PC-3 (cell line): ENCODE data around the gene ADAT1.

Experiments used
- EZH2 ChIP-seq: fragments of 300-600 bp; sonication (generic); IDR thresholded peaks from one replicate; pipeline ENCODE4 v1.6.1; 2017; ENCODE audit warnings: antibody characterized with exemption, mild to moderate bottlenecking, low read length; ENCODE audit not compliant: unreplicated experiment
- TF ChIP-seq, protein P1 (sequence below): fragments of 300-600 bp; sonication (generic); conservative IDR thresholded peaks from 2 replicates; pipeline ENCODE4 v1.5.1; 2017; ENCODE audit warnings: antibody characterized with exemption, low read depth, mild to moderate bottlenecking, low read length

DNA sequence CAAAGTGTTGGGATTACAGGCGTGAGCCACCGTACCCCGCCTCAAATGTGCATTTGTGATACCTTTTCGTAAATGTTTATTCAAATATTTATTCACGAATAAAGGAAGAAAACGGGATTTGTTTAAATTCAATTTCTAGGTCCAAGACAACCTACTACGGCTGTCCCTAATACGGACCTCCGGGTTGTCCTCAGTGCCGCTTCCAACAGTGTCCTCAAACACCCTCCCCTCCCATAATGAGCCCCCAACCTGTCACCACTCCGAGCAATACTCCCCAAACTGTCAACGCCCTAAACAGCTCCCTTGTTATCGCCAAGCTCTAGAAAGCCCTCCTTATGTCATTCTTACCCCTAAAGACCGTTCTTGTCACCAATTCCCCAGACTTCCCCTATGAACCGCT is 57.4 kb downstream of the ADAT1 start:
- TF ChIP-seq, protein P1, sequence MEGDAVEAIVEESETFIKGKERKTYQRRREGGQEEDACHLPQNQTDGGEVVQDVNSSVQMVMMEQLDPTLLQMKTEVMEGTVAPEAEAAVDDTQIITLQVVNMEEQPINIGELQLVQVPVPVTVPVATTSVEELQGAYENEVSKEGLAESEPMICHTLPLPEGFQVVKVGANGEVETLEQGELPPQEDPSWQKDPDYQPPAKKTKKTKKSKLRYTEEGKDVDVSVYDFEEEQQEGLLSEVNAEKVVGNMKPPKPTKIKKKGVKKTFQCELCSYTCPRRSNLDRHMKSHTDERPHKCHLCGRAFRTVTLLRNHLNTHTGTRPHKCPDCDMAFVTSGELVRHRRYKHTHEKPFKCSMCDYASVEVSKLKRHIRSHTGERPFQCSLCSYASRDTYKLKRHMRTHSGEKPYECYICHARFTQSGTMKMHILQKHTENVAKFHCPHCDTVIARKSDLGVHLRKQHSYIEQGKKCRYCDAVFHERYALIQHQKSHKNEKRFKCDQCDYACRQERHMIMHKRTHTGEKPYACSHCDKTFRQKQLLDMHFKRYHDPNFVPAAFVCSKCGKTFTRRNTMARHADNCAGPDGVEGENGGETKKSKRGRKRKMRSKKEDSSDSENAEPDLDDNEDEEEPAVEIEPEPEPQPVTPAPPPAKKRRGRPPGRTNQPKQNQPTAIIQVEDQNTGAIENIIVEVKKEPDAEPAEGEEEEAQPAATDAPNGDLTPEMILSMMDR, result no peak
- TF ChIP-seq EZH2, result no peak
